Right renal pelvis (tissue), 4 donors: ENCODE measurements around the gene GABRR3. TPM values are rescaled to one million over a fixed set of nuclear protein-coding genes. Genes with fewer than 3 reads are reported as not detected.
"Not testable (repeated sequence)": the region's sequence is repeated elsewhere in the genome, so short reads cannot be mapped to it uniquely, and the experiment has no call there.

ENCODE experiments used
- DNase-seq, 4 donors: peaks; one replicate each; pipeline ENCODE4 v3.0.0-alpha.2; 2013; ENCODE audit warnings: low read depth in 4 of 4, low spot score in 3 of 4, missing footprints in 1 of 4
- polyA plus RNA-seq, 4 donors: library from polyadenylated mRNA; unstranded; fragments of 120-200 nt; gene quantifications; one replicate each; pipeline ENCODE4 v1.2.1, GENCODE V29; 2013; ENCODE audit not compliant: insufficient read length in 4 of 4

The GABRR3 gene
- polyA plus RNA-seq, 4 donors, result 0.04 to 0.10 TPM; not detected in 2

DNA sequence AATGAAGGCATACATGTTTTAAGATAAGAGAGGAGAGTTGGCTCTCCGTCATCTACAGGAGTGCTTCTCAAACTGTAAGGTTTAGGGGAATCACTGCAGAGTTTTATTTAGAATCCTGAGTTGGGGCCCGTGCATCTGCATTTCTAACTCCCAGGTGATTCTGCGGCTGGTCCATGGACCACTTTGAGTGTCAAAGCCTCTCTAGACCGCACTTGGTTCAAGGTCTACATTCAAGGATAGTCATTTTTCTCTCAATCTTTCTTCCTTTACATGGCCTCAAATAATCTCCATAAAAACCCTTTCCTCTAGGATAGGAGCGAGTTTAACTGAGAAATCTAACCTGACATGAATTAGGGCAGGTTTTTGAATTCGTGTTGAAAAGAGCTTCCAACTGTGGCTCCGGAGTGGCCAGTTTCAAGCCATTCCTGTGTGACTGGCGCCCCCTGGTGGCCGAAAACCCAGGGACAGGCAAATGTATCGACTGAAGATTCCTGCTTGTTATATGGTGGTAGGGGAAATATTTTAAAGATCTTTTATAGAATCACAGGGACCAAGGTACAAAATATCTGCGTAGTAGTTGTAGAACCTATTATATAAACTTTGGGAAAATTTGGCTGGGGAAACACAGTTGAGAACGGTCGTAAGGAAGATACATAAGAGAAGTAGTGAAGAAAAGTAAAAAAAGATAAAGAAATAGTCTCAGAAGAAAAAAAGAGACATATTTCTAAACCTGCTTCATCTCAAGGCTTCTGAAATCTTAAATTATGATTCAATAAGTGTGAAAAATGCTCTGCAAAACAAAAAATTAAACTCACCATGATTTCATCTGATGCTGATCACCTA is 11.9 kb downstream of the GABRR3 start:
- DNase-seq, result peak; percentile 70 to 78 (median 75)

- peak in 2 of 4 donors; percentile 33 to 44 for DNase-seq
Observed at GRCh38 chr3:98021830-98022560, 13.1 kb downstream of the GABRR3 start.

DNA sequence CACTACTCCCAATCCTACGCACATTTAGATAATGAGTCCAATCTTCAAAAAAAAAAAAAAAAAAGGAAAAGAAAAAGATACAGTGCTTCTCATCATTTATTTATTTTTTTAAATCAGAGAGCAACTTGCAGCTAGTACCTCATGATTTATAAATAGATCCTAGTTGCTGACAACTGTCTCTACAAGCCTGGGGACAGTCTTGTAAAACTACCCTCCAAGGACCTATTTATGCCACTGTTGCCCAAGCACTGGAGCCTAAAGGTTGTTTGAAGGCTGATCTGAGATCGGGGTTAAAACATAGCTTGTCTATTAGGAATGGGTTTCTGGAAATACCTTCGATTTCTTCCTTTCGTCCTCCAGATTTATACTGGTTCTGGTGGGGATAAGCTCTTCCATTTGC is 14.7 kb downstream of the GABRR3 start:
- DNase-seq, result no peak

DNA sequence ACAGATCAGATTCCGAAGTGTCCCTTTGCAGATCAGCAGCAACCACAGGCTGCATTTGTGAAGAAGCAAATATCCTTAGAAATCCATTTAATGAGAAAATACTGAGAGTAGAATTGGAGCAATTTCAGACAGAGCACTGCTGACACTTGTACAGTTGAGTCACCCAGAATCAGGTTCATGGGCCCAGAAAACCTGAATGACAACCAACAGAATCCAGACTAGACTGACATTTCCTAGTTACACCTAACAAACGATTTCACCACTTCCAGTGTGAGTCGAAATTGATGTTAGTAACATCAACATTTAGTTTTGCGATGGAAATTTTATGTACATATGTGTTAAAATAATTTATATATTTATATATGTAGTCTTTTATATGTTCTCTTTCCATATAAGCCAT is 16.8 kb downstream of the GABRR3 start:
- DNase-seq, result no peak

- DNase-seq, result no peak
Observed at GRCh38 chr3:98014268-98014585, 20.9 kb downstream of the GABRR3 start.

GRCh38 chr3:98013411-98014267 is 21.5 kb downstream of the GABRR3 start:
- DNase-seq, result no peak

GRCh38 chr3:98012979-98013378 is 22.1 kb downstream of the GABRR3 start:
- DNase-seq, result no peak

- DNase-seq, result not testable (repeated sequence)
Observed at GRCh38 chr3:98010883-98011449, 24.1 kb downstream of the GABRR3 start.

GRCh38 chr3:98010194-98010882 is 24.8 kb downstream of the GABRR3 start:
- DNase-seq, result no peak

- no peak for DNase-seq
Observed at GRCh38 chr3:98008855-98009254, 26.3 kb downstream of the GABRR3 start.

GRCh38 chr3:98005438-98005837 is 29.7 kb downstream of the GABRR3 start:
- DNase-seq, result no peak

DNA sequence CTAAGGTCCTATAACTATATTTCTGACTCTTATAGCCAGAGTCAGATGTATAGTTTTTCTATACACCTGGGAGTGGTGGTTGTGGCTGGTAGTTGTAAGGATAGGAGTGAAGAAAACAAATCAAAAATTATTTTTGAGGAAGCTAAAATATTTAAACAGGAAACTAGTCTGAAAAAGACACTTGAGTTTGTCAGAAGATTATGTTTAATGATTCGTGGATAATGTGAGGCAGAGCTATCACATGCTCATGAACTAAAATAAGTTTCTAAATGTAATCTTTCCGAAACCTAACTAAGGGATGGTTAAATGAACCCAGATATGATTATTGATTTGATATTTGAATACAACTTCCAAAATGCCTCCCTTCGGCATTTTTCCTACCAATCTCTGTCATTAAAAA is 30.4 kb downstream of the GABRR3 start:
- no peak for DNase-seq

DNA sequence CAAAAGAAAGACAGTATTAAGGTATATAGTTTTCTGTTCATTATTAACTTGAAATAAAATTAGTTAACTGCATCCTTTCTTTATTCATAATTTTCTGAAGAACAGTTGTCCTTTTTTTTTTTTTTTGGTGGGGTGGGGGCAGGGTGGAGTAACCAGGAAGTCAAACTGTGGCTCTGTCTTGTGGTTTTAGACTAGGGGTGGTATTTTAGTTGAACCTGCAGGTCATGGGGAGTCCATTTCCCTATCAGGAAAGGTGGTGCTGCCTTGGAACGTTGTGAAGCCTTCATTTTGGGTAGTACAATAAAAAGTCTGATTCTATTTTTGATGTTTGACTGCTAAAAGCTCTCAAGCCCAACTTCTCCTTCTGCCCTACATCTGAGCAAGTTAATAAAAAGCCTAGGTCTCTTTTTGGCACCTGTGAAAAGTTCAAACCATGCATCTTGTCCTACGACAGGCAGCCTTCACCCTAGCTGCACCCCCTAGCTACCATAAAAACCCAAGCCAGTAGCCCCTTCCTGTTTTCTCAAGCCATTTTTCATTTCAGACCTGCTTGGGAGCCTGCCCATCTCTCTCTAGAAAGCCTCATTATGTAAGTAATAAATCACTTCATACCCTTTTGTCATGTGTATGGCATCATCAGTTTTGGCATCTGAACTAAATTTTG is 31.7 kb downstream of the GABRR3 start:
- no peak for DNase-seq

- DNase-seq, result no peak
Observed at GRCh38 chr3:98002717-98003116, 32.4 kb downstream of the GABRR3 start.

- no peak for DNase-seq
Observed at GRCh38 chr3:97999994-98000393, 35.1 kb downstream of the GABRR3 start.

DNA sequence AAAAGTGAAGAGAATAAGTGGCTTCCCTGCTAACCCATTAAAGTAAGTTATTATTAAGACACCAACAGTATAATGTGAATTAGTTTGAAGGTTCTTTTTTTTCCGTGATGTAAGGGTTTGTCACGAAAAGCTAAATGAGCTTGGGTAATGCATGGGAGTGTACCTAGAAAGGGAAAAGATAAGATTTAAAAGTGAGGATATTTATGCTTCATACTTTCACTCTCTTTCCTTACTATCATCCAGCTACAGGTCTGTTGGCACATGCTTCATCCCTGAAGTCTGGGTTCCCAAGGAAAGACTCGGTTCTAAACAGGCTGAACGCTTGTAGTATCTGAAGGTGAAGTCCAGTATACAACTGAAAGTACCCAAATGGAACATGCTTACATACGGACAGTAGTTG is 36.0 kb downstream of the GABRR3 start:
- DNase-seq, result no peak

GRCh38 chr3:97996988-97997387 is 38.1 kb downstream of the GABRR3 start:
- no peak for DNase-seq

- no peak for DNase-seq
Observed at GRCh38 chr3:97994328-97994945, 40.7 kb downstream of the GABRR3 start.

DNA sequence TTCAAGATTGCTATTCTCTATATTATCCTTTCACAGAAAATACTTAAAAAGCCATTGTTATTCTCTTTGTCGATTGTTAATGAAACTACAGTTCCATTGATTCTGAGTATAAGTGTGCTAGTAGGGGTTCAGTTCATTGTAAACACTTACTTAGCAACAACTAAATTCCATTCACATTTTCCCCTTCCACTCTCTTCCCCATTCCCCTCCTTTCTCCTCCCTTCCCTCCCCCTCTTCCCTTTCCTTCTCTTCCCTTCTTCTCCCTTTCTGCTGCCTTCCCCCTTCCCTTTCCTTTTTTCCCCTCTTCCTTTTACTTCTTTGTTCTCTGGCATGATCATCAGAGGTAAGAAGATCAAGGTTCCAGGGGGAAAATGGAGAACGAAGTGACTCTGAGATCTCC is 41.6 kb downstream of the GABRR3 start:
- DNase-seq, result no peak
